SU-DHL-6 (cell line): ENCODE results near the gene ZNF330.
A peak's percentile ranks its signal among the peaks of the same experiment; 100 is the strongest.

Source experiments
- H2AFZ ChIP-seq: fragments of 200-600 bp; sonication (generic); 2 replicates; pipeline ENCODE4 v1.6.1; 2014; ENCODE audit warnings: low read depth, mild to moderate bottlenecking, moderate library complexity, mixed read lengths, antibody characterized with exemption, low read length; ENCODE audit not compliant: severe bottlenecking
- H3F3A ChIP-seq: fragments of 200-600 bp; shearing (Covaris generic); 2 replicates; pipeline ENCODE4 v1.6.0; 2016; ENCODE audit warnings: antibody characterized with exemption, mild to moderate bottlenecking; ENCODE audit not compliant: insufficient read depth
- H3K27ac ChIP-seq: fragments of 200-600 bp; sonication (generic); 2 replicates; pipeline ENCODE4 v1.5.1; 2016; ENCODE audit warnings: low read depth, mild to moderate bottlenecking, low read length, moderate library complexity, mixed read lengths
- H3K27me3 ChIP-seq: fragments of 200-600 bp; sonication (generic), shearing (Covaris generic); 2 replicates; pipeline ENCODE4 v1.6.0; 2014; ENCODE audit warnings: mild to moderate bottlenecking, low read length
- H3K36me3 ChIP-seq: fragments of 200-600 bp; sonication (generic); 2 replicates; pipeline ENCODE4 v1.6.1; 2014; ENCODE audit warnings: mild to moderate bottlenecking, low read length, mixed read lengths
- H3K4me2 ChIP-seq: fragments of 300-600, 200-600 bp; shearing (Covaris generic), sonication (generic); 2 replicates; pipeline ENCODE4 v1.6.0; 2014; ENCODE audit warnings: low read length, low read depth, mild to moderate bottlenecking; ENCODE audit not compliant: poor library complexity, severe bottlenecking
- H3K4me3 ChIP-seq: fragments of 200-600 bp; sonication (generic); 2 replicates; pipeline ENCODE4 v1.5.1; 2014; ENCODE audit warnings: antibody characterized with exemption, low read length, mild to moderate bottlenecking, mixed read lengths; ENCODE audit not compliant: insufficient read depth, poor library complexity, severe bottlenecking
- H3K79me2 ChIP-seq: fragments of 200-600 bp; sonication (generic); 2 replicates; pipeline ENCODE4 v1.6.1; 2014; ENCODE audit warnings: mild to moderate bottlenecking, low read length, moderate library complexity; ENCODE audit not compliant: insufficient read depth
- H3K9ac ChIP-seq: fragments of 200-600 bp; sonication (generic); 2 replicates; pipeline ENCODE4 v1.7.0; 2014; ENCODE audit warnings: mild to moderate bottlenecking, low read length
- H3K9me2 ChIP-seq: fragments of 200-600 bp; sonication (generic); replicated peaks from 2 replicates; pipeline ENCODE4 v1.6.1; 2014; ENCODE audit warnings: low read length; ENCODE audit not compliant: insufficient read depth
- H3K9me3 ChIP-seq: fragments of 200-600 bp; sonication (generic); 2 replicates; pipeline ENCODE4 v1.6.1; 2014; ENCODE audit warnings: low read length, mixed read lengths; ENCODE audit not compliant: insufficient read depth
- H4K20me1 ChIP-seq: fragments of 200-600 bp; sonication (generic); 2 replicates; pipeline ENCODE4 v1.6.1; 2014; ENCODE audit warnings: low read depth, mild to moderate bottlenecking, antibody characterized with exemption, low read length, moderate library complexity, mixed read lengths
- CTCF ChIP-seq: fragments of 200-600 bp; sonication (generic); IDR thresholded peaks from one replicate; pipeline ENCODE4 v1.5.1; 2017; ENCODE audit warnings: antibody characterized with exemption, mild to moderate bottlenecking, low read length, moderate library complexity; ENCODE audit not compliant: insufficient read depth, poor library complexity, severe bottlenecking
- EZH2phosphoT487 ChIP-seq: fragments of 200-600 bp; sonication (generic), shearing (Covaris generic); conservative IDR thresholded peaks from 2 replicates; pipeline ENCODE4 v1.6.1; 2018; ENCODE audit warnings: mild to moderate bottlenecking, antibody characterized with exemption, low read length, moderate library complexity, mixed read lengths

Gene ZNF330

GRCh38 chr4:141220691-141221659, at the start of gene ZNF330:
TSS of gene ZNF330 (plus strand) at chr4:141220895. CDS start at chr4:141222372, 1,477 bp downstream.
- Histone ChIP-seq H3K79me2 (peaks cover 27% of the 10 kb centered on the region), H4K20me1 (no peaks in the 10 kb centered on the region), H3K9ac (peak within 1 kb of the TSS; percentile 95), H3K4me2 (peak within 1 kb of the TSS; percentile 71), H2AFZ (peak within 1 kb of the TSS; percentile 88), H3K9me2 (no peaks in the 10 kb centered on the region), H3K4me3 (peak within 1 kb of the TSS; percentile 96), H3K27me3 (no peaks in the 10 kb centered on the region), H3K36me3 (peaks cover 3% of the 10 kb centered on the region; the same call in 1 of the 2 replicates), H3K27ac (peak within 1 kb of the TSS; percentile 44), H3F3A (no peaks in the 10 kb centered on the region), H3K9me3 (no peaks in the 10 kb centered on the region)
- TF ChIP-seq EZH2phosphoT487 (no peak), CTCF (no peak)

GRCh38 chr4:141174457-141174856, 46.2 kb upstream of the ZNF330 start:
- Histone ChIP-seq H3K4me3 (no peak overlapping the region), H3K36me3 (no peaks in the 10 kb centered on the region), H3K27me3 (no peaks in the 10 kb centered on the region), H3K27ac (no peak overlapping the region), H2AFZ (no peak overlapping the region), H3K9me2 (no peaks in the 10 kb centered on the region), H3K79me2 (no peaks in the 10 kb centered on the region), H3K9me3 (no peaks in the 10 kb centered on the region), H3K9ac (no peak overlapping the region), H3K4me2 (no peak overlapping the region), H3F3A (no peaks in the 10 kb centered on the region), H4K20me1 (no peaks in the 10 kb centered on the region)
- no peak for TF ChIP-seq EZH2phosphoT487
- TF ChIP-seq CTCF = no peak

DNA sequence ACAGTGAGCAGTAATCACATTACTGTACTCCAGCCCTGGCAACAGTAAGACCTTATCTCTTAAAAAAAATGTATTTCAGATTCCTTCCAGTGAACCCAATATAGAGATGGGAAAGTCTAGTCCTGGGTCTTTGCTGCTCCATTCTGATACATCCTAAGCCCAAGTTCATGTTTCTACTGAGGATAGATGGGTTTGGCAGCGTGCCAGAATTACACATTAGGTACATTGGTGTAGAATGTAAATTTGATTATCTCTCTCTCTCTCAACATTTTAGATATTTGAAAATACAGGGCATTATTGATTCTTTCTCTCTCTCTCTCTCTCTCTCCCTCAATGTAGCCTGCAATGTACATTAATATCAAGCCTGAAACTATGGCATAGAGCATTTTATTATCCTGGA, 43.5 kb upstream of the ZNF330 start:
- no peaks in the 10 kb centered on the region for H3K27me3 ChIP-seq
- no peaks in the 10 kb centered on the region for H3K36me3 ChIP-seq
- no peak overlapping the region for H3K4me2 ChIP-seq
- H4K20me1 ChIP-seq = no peaks in the 10 kb centered on the region
- H3K9me3 ChIP-seq = no peaks in the 10 kb centered on the region
- no peaks in the 10 kb centered on the region for H3F3A ChIP-seq
- H3K9me2 ChIP-seq = no peaks in the 10 kb centered on the region
- no peaks in the 10 kb centered on the region for H3K79me2 ChIP-seq
- no peak overlapping the region for H3K4me3 ChIP-seq
- TF ChIP-seq CTCF (no peak), EZH2phosphoT487 (no peak)
- H2AFZ ChIP-seq = no peak overlapping the region
- no peak overlapping the region for H3K9ac ChIP-seq
- no peak overlapping the region for H3K27ac ChIP-seq
